Esophagus squamous epithelium (tissue), 4 donors: Measurements from ENCODE around the gene NVL.

Experiments used
- POLR2A ChIP-seq, 4 donors: fragments of 450-650 bp; IDR thresholded peaks; one replicate each; pipeline ENCODE4 v1.6.1; 2017; ENCODE audit warnings: antibody characterized with exemption in 4 of 4, mild to moderate bottlenecking in 4 of 4, moderate library complexity in 3 of 4
- TF ChIP-seq, protein P1 (sequence below), 6 experiments: fragments of 450-650 bp in 4 of 6; fragments of 200-600 bp in 2 of 6; sonication (generic) in 2 of 6; IDR thresholded peaks; one replicate each; pipeline ENCODE4 v1.5.1; 2016 to 2019; ENCODE audit warnings: antibody characterized with exemption in 6 of 6, mild to moderate bottlenecking in 4 of 6, moderate library complexity in 4 of 6

DNA sequence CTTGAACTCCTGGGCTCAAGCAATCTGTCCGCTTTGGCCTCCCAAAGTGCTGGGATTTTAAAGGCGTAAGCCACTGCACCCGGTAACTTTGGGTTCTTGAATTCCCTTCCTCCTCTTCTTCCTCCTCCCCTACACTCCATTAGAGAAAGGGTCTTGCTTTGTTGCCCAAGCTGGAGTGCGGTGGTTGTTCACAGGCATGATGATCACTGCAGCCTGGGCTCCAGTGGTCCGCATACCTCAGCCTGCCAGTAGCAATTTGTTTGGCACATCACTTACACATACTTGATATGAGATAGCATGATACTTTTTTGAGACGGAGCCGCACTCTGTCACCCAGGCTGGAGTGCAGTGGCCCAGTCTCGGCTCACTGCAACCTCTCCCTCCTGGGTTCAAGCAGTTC is 144.8 kb downstream of the NVL start:
- TF ChIP-seq, protein P1, sequence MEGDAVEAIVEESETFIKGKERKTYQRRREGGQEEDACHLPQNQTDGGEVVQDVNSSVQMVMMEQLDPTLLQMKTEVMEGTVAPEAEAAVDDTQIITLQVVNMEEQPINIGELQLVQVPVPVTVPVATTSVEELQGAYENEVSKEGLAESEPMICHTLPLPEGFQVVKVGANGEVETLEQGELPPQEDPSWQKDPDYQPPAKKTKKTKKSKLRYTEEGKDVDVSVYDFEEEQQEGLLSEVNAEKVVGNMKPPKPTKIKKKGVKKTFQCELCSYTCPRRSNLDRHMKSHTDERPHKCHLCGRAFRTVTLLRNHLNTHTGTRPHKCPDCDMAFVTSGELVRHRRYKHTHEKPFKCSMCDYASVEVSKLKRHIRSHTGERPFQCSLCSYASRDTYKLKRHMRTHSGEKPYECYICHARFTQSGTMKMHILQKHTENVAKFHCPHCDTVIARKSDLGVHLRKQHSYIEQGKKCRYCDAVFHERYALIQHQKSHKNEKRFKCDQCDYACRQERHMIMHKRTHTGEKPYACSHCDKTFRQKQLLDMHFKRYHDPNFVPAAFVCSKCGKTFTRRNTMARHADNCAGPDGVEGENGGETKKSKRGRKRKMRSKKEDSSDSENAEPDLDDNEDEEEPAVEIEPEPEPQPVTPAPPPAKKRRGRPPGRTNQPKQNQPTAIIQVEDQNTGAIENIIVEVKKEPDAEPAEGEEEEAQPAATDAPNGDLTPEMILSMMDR (IDR thresholded peaks at IDR 0.05), result no peak
- TF ChIP-seq POLR2A (IDR thresholded peaks at IDR 0.05), result no peak
